ENCODE measurements around the gene ANKRD37.
"Not testable (repeated sequence)": the region's sequence is repeated elsewhere in the genome, so short reads cannot be mapped to it uniquely, and the experiment has no call there.

The ANKRD37 gene, protein sequence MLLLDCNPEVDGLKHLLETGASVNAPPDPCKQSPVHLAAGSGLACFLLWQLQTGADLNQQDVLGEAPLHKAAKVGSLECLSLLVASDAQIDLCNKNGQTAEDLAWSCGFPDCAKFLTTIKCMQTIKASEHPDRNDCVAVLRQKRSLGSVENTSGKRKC

DNA sequence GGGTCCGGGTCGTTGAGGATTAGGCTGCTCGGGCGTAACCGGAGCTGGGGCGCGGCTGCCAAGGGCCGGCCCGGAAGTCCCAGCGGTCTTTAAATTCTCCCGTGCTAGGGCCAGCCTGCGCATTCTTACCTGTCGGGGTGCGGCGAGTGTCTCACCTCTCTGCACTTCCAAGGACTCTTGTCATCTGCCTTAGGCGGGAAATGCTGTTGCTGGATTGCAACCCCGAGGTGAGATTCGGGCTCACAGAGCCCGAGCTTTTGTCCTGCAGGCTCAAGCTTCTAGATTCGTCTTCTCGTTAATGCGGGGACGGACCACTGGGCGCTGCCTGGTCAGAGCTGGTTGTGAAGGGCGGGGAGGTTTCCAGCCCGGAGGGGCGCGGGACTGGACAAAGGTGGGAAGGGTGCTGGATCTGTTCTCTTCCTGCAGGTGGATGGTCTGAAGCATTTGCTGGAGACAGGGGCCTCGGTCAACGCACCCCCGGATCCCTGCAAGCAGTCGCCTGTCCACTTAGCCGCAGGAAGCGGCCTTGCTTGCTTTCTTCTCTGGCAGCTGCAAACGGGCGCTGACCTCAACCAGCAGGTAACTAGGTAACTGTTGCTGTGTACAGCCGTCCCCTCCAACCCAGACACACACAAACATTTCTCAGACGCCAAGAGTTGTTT is at the start of gene ANKRD37:
ANKRD37 (plus strand) TSS at position 118 of the 662 bp plus-strand sequence; CDS start at position 201, 83 bp downstream.
- DNase-seq: no peak

DNA sequence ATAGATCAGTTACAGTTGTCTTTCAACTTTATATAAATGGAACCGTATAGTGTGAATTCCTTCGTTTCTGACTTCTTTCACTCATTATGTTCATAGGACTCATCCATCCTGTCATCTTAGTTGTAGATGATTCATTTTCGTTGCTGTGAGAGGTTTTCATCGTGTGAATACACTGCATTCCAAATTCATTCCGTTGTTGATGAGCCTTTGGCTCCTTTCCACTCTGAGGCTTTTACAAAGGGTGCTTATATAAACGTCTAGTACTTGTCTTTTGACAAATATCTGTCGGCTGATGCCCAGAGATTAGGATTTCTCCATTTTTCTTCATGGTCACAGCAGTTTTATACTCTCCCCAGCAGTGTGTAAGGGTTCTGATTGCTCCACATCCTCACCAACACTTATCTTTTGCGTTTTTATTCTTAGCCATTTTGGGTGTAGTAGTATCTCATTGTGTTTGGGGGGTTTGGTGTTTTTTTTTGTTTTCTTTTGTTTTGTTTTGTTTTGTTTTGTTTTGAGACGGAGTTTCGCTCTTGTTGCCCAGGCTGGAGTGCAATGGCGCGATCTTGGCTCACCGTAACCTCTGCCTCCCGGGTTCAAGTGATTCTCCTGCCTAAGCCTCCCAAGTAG is 49.6 kb upstream of the ANKRD37 start:
- DNase-seq: no peak

DNA sequence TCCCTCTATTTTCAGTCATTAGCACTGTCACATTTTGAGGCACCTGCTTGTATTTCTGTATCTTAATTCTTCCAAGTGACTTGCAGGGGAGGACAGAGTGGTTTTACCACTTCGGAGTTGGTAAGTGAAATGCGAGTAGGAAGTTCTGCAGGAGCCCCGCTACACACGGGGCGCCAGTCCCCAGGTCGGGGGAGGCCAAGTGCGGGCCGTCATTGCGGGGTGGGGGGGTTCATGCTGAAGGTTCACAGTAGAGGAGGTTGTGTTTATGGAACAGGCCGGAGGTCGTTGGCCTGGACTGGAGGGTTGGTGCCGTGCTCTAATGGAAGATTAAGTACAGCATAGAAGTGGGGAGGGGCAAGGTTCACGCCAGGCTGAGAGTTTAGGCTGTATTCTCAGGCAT is 45.0 kb upstream of the ANKRD37 start:
- DNase-seq: no peak

DNA sequence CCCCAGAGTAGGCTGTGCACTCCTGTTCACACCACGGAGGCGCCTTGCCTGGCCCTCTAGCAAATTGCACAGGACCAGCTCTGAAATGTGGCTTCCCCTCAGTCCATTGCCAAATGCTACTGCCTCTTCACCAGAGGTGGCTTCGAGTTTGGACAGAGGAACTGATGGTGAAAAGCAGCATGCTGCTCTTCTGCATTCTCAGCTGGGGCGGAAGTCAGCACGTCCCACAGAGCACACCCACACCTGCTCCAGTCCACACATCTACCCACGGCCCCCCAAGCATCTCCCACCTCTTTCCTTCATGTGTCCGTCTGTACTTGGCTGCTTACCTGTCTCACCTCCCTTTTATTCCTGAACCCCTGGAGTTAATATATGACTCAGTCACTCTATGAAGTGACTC is 44.4 kb upstream of the ANKRD37 start:
- DNase-seq: no peak

DNA sequence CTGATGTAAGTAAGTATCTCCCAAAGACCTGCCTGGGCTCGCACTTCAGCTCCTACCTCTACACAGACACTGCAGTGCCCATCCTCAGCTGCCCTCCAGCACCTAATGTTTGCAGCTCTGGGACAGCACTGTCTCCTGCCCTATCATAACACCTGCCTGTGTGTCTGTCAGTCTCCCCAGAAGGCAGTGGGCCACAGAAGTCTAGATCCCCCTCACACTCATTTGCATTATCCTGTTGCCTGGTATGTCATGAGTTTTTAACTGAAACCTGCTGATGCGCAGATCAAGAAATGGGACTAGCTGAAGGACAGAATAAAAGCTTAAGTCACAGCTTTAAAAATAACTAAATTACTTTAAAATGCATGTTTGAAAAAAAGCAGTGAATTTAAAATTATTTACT is 43.9 kb upstream of the ANKRD37 start:
- DNase-seq: no peak

DNA sequence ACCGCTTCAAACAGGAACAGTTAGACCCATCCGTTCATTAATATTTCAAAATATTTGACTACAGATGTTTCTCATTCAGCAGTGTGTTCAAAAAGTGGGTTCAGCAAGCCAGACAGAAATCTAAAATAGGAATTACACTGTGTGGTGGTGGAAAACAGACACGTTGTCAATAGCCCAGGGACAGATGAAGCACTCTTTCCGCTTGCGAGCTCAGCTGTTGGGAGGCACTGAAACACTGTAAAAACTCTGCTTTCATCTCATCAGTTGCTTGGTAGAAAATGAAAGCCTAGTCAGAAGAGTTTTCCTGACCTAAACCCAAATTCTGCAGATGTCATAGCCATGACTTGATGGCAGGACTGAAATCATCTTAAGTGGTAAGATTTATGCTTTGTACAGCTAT is 39.4 kb upstream of the ANKRD37 start:
- DNase-seq: no peak

DNA sequence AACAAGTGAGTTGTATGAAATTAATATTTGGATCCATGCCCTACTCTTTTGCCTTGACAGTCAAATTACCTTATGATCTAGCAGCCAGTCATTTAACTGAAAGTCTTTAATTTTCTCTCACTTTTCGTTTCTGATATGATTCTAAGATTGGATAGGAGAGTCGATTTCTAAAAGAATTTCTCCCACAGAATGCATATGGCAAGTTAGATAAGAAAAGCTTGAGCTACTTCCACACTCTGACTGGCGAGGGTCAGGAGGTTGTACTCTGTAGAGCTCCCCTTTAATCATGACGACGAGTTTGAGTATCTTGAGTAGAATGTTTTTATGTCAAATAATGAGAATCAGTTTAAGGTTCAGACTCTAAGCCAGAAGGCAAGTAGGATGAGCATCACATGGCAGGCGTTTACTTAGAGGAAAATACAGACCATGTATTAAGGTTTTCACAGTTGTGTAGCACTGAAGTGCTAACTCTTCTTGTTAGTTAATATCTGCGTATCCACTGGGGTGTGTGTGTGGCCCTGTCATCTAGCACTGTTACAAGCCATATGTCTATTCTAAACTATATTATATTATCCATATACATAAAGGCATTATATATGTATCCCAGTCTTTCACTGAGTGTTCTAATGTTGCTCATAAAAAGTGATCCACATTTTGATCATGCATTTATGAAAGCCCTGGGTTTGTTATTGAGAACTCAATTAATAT is 38.8 kb upstream of the ANKRD37 start:
- DNase-seq: no peak

DNA sequence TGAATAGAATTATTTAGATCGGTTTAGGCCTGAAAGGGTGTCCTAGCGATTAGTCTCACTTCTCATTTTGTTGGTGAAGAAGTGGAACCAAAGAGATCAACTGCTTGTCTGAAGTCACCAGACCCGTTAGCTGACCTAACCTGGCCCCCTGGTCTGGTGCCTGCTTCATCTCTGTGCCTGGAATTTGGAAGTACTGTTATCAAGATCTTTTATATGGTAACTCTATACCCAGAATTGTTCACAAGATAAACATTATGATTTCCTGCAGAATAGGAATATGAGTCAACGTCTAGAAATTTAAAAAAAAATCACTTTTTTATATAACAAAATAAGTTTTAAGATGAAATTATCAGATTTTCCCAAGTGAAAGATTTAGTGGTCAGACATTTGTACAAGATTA is 38.1 kb upstream of the ANKRD37 start:
- DNase-seq: no peak

DNA sequence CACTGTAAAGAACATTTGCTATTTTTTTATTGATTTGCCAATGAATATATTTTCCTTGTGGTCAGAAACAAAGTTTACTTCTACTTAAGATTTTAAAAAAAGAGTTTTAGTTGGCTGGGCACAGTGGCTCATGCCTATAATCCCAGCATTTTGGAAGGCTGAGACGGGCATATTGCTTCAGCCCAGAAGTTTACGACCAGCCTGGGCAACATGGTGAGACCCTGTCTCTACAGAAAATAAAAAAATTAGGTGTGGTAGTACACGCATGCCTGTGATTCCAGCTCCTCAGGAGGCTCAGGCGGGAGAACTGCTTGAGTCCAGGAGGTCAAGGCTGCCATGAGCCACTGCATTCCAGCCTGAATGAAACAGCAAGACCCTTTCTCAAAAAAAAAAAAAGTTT is 37.7 kb upstream of the ANKRD37 start:
- DNase-seq: no peak

DNA sequence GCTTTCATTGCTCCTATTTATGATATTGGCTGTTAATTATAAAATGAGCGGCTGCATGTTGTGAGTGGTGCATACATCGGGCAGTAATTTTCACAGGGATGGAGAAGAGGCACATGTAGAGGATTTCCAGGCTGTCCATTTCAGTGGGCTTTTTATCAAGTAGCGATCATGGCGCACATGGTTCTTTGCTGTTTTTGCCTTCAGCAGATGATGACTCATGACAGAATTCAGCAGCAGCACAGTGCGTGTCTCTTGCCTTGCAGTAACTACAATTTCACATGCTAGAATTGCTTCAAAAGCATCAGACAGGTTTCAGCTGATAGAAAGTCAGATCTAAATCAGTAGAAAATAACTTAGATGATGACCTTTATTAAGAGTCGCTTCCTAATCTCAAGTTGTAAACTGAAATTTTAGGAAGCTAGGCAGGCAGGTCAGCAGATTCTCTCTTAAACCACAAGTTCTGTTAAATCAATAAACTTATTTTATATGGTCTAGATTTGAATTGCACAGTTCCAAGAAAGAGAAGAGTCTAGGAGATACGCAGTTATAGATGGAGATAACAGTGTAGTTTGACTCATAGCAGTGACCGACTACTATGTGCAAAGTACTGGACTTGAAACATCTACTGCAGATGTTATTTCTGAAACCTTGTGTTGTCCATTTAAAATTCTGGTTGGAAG is 36.7 kb upstream of the ANKRD37 start:
- DNase-seq: no peak

DNA sequence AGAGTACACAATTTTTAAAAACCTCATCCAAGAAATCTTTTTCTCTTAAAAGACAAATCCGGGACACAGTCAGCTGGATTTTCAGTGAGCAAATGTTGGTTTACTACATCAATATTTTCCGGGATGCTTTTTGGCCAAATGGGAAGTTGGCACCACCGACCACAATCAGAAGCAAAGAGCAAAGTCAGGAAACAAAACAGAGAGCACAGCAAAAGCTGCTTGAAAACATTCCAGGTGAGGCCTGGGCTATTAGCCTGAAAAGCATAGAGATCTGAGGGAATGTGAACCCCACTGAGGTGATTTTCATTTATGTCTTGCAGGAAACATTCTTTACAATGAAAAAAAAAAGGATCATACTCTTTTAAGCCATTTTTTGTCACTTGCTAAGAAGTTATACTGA is 34.8 kb upstream of the ANKRD37 start:
- DNase-seq: no peak

DNA sequence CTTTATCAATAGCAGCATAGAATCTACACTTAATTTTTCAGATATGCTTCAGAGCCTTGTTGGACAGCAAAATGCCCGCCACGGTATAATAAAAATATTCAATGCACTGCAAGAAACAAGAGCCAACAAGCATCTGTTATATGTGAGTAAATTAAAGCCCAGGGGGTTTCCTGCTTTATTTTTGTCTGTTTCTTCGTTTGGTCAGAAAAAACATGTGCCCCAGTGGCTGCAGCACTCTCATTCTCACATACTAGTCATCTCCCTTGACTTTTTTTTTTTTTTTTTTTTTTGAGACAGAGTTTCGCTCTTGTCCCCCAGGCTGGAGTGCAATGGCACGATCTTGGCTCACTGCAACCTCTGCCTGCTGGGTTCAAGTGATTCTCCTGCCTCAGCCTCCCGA is 34.1 kb upstream of the ANKRD37 start:
- not testable (repeated sequence) for DNase-seq

DNA sequence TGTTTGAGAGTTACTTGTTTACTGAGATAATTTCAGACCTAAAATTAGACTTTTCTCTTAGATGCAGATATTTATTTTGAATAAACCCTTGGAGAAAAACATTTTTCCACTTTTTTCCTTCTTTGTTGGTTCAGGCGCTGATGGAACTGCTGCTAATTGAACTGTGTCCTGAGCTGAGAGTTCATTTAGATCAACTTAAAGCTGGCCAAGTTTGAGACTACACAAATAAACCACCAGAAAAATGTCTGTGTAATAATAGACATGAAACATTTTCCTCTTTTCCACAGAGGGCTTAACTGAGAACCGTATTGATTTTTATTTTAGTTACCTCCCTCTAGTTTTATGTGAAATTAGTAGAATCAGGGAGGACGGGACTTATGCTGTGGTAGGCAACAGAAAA is 33.4 kb upstream of the ANKRD37 start:
- no peak for DNase-seq

DNA sequence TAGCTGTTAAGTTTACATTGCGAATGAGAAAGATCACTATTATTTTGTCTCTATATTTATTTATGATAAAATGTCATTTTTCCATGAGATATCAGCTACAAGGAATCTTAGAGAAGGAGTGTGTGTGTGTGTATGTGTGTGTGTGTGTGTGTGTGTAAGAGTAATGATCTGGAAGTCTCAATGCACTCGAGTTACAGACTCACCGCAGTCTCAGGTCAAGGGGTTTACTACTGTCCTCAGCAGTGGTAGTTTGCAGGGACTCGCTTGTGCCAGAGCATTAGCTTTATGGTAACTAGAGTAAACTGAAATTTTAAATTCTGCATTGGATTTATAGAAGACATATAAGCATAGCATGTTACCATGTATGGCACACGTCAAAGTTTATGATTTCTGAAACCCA is 31.8 kb upstream of the ANKRD37 start:
- no peak for DNase-seq

DNA sequence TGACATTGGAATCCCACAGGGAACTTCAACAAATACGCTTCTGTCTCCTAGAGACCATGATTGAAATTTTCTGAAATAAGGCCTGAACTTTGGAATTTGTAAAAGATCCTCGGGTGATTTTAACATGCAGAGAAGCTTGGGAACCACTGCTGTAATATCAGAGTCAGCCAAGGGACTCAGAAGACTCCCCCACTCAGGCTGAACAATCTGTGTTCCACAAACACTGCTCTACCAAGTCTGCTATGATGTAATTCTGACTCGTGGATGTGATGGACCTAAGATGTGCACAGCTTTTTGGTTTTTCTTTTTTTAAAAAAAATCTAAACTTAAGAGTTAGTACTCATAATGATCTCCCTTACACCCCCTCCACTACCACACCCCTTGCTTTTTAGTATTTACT is 26.9 kb upstream of the ANKRD37 start:
- no peak for DNase-seq

DNA sequence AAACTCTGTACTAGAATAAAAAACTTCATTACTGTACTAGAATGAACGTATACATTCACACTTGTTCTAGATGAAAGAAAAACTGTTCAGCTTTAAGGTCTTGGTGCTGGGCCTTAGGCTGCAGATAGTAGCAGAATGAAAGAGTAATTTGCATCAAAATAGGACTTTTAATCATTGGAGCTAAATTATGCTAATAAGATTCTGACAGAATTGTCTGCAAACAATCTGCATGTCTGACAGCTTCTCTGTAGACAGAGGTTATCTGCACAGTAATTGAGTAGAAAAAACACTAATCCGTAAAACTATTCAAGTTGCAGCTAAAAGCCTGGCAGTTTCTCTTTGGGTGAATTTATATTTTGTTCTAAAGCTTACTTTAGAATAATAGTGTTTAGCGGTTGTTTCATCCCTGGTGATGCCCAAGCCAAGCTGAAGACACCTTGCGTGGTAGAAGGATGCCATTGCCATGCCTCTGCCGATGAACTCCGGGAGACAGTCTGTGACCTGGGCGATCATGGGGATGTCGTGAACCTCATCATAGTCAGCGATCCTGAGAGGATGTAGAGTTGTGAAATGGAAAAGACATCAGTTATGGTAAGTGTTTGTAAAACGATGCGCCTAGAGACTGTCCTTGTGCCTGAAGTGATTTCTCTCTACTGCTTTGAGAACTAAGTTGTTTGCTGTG is 26.2 kb upstream of the ANKRD37 start:
- DNase-seq: no peak

DNA sequence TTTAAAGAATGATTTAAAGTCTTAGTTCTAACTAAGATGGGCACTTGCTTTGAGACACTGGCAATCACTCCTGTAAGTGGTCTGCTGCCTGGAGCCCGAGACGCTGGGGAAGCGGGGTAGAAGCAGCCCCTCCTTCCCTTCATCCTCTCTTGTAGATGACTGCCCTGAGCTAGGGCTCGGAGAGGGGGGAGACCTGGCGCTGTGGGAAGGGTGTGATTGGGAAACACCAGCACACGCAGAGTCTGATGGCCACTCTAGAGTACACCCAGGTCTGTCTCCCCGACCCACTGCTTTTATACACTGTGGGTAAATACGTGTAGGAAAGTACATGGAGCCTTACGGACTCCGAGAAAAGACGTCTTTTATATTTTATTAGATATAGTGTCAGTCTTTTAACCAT is 24.9 kb upstream of the ANKRD37 start:
- no peak for DNase-seq

DNA sequence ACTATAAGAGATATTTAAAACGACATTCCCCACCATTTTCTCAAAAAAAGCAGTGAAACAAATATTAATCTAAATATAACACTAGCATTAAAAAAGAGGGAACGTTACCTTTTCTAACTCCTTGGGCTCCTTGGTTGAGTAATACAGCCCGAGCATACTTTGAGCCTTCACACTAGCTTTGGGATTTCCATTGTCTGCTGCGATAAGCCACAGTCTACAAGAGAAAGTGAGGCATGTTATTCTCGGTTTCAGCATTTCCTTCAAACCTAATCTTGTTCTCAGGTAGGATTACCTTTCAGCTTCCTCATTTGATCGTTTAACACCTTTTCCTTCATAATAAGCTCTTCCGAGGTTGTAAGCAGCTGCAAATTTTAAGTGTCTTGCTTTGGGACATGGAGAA is 22.6 kb upstream of the ANKRD37 start:
- no peak for DNase-seq

DNA sequence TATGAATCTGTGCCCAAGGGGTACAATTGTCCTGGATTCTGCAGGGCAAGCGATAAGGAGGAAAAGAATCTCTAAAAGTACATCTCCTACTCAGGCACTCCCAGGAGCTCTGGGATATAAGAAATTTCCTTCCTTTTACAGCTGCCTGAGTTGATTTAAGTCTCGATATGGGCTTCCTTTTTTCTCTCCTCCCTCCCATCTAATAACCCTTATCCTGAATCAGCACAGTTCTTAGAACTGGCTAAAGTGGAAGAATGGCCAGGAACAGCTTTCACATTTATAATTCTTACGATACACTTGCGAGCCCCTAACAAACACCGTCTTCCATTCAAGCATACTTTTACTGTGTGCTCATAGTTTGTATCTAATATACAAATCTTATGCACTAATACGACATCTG is 22.1 kb upstream of the ANKRD37 start:
- DNase-seq: no peak

DNA sequence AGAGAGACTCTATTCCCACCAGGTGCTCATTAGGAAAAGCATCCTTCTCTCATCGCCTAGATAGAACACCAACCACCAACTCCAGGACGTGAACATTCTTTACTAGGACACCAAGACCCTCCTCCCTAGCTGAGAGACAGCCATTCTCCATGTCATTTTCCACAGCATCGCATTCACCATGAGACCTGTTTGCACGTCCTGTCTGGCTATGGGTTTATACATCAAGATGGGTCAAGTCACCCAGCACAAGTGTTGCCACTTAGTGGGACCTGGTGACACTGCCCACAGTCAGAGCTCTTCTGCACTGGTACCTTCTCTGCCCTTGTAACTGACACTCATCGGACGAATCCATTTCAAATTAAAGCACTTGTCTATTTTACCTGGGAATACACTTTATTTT is 18.4 kb upstream of the ANKRD37 start:
- no peak for DNase-seq

DNA sequence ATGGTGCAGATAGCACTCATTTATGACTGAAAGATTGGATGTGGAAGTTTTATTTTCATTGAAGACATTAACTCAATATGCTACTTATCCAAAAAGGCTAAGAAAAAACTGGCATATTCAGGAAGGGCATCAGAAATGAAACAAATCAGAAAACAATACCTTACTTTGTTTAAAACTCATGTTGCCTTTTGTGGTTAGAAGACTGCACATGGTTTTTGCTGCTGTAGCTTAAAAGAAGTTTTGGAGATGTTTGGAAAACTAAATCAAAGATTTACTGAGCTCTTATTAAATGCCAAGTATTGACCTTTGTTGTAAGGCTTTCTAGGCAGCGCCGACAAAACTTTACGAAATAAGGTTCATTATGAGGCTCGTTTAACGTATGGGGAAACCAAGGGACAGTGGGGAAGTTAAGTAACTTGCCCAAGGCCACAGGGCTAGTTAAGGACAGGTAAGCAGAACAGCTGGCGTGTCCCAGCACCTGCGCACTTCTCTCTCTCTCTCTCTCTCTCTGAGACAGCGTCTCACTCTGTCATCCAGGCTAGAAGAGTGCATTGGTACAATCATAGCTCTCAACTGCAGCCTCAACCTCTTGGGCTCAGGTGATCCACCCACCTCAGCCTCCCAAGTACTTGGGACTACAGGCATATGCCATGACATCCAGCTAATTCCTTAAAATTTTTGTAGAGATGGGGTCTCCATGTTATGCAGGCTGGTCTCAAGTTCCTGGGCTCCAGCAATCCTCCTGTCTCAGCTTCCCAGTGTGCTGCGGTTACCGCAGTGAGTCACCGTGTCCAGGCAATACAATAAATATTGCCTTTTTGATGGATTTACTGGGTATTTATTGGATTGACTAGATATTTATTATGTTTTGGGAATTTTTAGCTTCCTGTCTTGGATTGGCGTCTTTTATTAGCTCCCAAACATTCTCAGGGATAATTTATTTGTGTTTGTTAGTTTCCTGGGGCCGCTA is 17.0 kb upstream of the ANKRD37 start:
- DNase-seq: no peak

DNA sequence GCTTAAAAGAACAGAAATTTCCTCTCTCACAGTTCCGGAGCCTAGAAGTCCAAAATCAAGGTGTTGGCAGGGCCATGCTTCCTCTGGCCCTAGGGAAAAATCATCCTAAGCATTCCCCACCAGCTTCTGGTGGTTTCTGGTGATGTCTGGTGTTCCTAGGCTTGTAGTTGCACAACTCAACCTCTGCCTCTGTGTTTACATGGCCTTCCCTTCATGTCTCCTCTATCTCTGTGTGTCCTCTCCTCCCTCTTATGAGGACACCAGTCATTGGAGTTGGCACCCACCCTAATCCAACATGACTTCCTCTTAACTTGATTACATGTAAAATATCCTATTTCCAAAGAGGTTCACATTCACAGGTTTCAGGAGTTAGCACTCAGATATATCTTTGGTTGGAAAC is 16.3 kb upstream of the ANKRD37 start:
- DNase-seq: no peak

Data from CD4-positive, alpha-beta T cell treated with Interleukin-1 beta for 1 hour (primary cell).